ENCODE data around the gene SPATA20. TPM values are rescaled to one million over a fixed set of nuclear protein-coding genes. Genes with fewer than 3 reads are reported as not detected.
A peak's percentile ranks its signal among the peaks of the same experiment; 100 is the strongest.

The SPATA20 gene
- total RNA-seq, 3 donors from 2014 or later = 54.3 to 95.3 (median 65.4) TPM

- ATAC-seq = peak; percentile 81
- intact Hi-C loops (cut with DNase I, micrococcal nuclease) = loop anchor here (5.0 to 10.0 kb wide), 4 partner anchors 57 to 303 kb away; partner anchors contain the start of gene ANKRD40 (in 1 of the 2)
Measured at GRCh38 chr17:50541716-50542688, 5.0 kb upstream of the SPATA20 start.

DNA sequence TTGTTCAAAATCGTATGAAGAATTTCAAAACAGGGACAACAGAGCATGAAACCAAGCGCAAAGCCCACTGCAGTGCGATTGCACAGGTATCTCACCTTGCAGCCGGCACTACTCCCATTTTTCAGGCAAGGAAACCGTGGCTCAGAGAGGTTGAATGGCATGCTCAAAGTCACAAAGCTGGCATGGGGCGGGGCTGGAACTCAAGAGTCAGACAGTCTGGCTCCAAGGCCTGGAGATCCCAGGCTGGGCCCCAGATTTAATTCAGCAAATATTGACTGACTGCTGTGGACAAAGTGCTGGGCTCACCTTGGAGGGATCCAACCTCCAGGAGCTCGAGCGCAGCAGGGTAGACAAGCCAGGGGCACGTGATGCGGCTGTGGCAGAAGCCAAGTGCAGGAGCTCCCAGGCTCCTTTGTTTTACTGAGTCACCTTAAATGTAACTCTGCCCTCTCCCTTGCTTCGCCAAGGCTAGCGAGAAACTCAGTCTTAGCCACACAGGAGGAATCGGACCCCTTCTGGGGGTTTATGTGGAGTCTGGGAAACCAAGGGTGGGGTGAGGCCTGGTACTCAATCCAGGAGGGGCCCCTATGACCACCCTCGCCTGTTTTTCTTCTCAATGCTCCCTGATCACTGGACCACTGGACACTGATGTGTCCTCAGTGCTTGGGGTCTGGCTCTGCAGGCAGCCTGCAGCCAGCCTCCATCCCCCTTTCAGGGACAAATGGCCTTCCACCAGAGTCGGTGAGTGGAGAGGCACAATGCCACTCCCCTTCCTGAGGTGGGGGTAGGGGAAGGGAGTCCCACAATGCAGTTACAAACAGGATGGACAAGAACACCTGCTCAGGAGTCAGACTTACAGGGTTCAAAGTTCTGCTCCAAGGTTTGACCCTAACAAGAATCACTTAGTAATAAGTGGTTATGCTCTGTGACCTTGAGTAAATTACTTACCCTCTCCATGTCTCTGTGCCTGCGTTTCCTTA, 3.9 kb upstream of the SPATA20 start:
- TF ChIP-seq, protein P1, sequence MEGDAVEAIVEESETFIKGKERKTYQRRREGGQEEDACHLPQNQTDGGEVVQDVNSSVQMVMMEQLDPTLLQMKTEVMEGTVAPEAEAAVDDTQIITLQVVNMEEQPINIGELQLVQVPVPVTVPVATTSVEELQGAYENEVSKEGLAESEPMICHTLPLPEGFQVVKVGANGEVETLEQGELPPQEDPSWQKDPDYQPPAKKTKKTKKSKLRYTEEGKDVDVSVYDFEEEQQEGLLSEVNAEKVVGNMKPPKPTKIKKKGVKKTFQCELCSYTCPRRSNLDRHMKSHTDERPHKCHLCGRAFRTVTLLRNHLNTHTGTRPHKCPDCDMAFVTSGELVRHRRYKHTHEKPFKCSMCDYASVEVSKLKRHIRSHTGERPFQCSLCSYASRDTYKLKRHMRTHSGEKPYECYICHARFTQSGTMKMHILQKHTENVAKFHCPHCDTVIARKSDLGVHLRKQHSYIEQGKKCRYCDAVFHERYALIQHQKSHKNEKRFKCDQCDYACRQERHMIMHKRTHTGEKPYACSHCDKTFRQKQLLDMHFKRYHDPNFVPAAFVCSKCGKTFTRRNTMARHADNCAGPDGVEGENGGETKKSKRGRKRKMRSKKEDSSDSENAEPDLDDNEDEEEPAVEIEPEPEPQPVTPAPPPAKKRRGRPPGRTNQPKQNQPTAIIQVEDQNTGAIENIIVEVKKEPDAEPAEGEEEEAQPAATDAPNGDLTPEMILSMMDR (IDR thresholded peaks at IDR 0.05) = no peak
- peaks cover 69% of the 10 kb centered on the region for H3K4me1 ChIP-seq (ENCODE audit: low read depth)
- H3K9me3 ChIP-seq = no peaks in the 10 kb centered on the region
- peak; percentile 51 for ATAC-seq
- H3K36me3 ChIP-seq (ENCODE audit: low read depth) = no peaks in the 10 kb centered on the region
- no peak overlapping the region for H3K4me3 ChIP-seq
- DNase-seq = peak; percentile 82 to 89 (median 82)
- intact Hi-C loops (cut with DNase I, micrococcal nuclease) = loop anchor here (5.0 to 10.0 kb wide), 4 partner anchors 58 to 302 kb away; partner anchors contain the start of gene ANKRD40 (in 1 of the 2)

More at GRCh38 chr17:50541716-50542688, 5.0 kb upstream of the SPATA20 start:
- H3K9me3 ChIP-seq = no peaks in the 10 kb centered on the region
- H3K4me3 ChIP-seq = peak overlapping the region; percentile 12
- TF ChIP-seq, protein P1 (IDR thresholded peaks at IDR 0.05) = no peak
- peaks cover 64% of the 10 kb centered on the region for H3K4me1 ChIP-seq (ENCODE audit: low read depth)
- DNase-seq = peak; percentile 90 to 95 (median 92)
- H3K36me3 ChIP-seq (ENCODE audit: low read depth) = no peaks in the 10 kb centered on the region

DNA sequence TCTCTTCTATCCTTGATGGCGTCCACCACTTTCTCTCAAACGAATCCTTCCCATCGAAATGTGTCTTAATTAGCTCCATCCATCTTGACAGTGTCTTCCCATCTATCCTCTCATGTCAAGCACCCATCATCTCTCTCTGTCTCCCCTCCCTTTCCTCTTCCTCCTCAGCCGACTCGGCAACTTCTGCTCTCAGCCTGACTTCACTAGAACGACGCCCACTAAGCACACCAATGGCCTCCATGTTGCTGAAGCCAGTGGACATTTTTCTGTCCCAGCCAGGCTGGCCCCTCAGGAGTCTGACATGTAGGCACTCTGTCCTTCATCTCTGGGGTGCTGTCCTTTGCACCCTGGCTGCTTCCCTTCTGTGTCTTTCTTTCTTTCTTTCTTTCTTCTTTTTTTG, 2.5 kb upstream of the SPATA20 start:
- no peak for ATAC-seq
- TF ChIP-seq, protein P1 (IDR thresholded peaks at IDR 0.05) = no peak
- no peak overlapping the region for H3K4me3 ChIP-seq
- no peak for DNase-seq
- peaks cover 60% of the 10 kb centered on the region for H3K4me1 ChIP-seq (ENCODE audit: low read depth)
- H3K36me3 ChIP-seq (ENCODE audit: low read depth) = no peaks in the 10 kb centered on the region
- H3K9me3 ChIP-seq = no peaks in the 10 kb centered on the region
- intact Hi-C loops (cut with DNase I, micrococcal nuclease) = loop anchor here (5.0 to 10.0 kb wide), 4 partner anchors 60 to 300 kb away; partner anchors contain the start of gene ANKRD40 (in 1 of the 2)

- peak; percentile 74 to 80 (median 75) for DNase-seq
Measured at GRCh38 chr17:50545311-50545710, 1.7 kb upstream of the SPATA20 start.

More at GRCh38 chr17:50545311-50545710, 1.7 kb upstream of the SPATA20 start:
- no peak overlapping the region for H3K4me3 ChIP-seq
- peaks cover 55% of the 10 kb centered on the region for H3K4me1 ChIP-seq (ENCODE audit: low read depth)
- ATAC-seq = no peak
- intact Hi-C loops (cut with DNase I, micrococcal nuclease) = loop anchor here in 1 of 2 donors (5.0 to 10.0 kb wide), 4 partner anchors 61 to 299 kb away; partner anchors contain the start of gene ANKRD40
- H3K9me3 ChIP-seq = no peaks in the 10 kb centered on the region
- H3K36me3 ChIP-seq (ENCODE audit: low read depth) = no peaks in the 10 kb centered on the region
- TF ChIP-seq, protein P1 (IDR thresholded peaks at IDR 0.05) = no peak
